GM10248 (cell line): Measurements from ENCODE around the gene SMARCB1.

Experiments
- CTCF ChIA-PET: fragments of 300-600 bp; sonication (Branson Sonifier 250); formaldehyde crosslinking; extraction: SDS; loops from one replicate; lab custom pipeline; 2021; ENCODE audit warnings: antibody characterized with exemption; lab: Yijun Ruan, JAX
- POLR2A ChIA-PET: fragments of 350-650 bp; sonication (Branson Sonifier 250); formaldehyde crosslinking; extraction: SDS; loops from one replicate; lab custom pipeline; 2020; ENCODE audit warnings: antibody characterized with exemption; lab: Yijun Ruan, JAX
- DNase-seq: peaks from one replicate; pipeline ENCODE4 v3.0.0; 2012; ENCODE audit errors: extremely low spot score
- CTCF ChIP-seq: IDR thresholded peaks from 2 replicates; pipeline ENCODE4 v1.5.1; 2012; ENCODE audit warnings: mild to moderate bottlenecking, low read depth; ENCODE audit errors: extremely low read depth, missing control alignments, control extremely low read depth

The SMARCB1 gene

GRCh38 chr22:23772649-23773473 is 13.9 kb upstream of the SMARCB1 start, which contains the start of gene MMP11:
Gene MMP11, plus strand, starts transcription at chr22:23772849. Its CDS starts 22 bp downstream, at chr22:23772871.
- DNase-seq = peak; percentile 77
- TF ChIP-seq CTCF = peak; percentile 18
- CTCF ChIA-PET = interaction anchor here (1.4 to 4.9 kb wide), 2 partner anchors 13 to 72 kb away, joined by 4 to 46 read pairs; no protein-coding TSS in a partner anchor
- POLR2A ChIA-PET = interaction anchor here (0.5 kb wide), 1 partner anchor 21 kb away, joined by 3 read pairs; no protein-coding TSS in a partner anchor

GRCh38 chr22:23773483-23774113 is 13.2 kb upstream of the SMARCB1 start:
- no peak for TF ChIP-seq CTCF

GRCh38 chr22:23774114-23774921 is 12.4 kb upstream of the SMARCB1 start:
- no peak for TF ChIP-seq CTCF
- DNase-seq = no peak
- POLR2A ChIA-PET = interaction anchor here (0.5 to 1.0 kb wide), 2 partner anchors 83 to 120 kb away, joined by 3 to 7 read pairs; partner anchors contain the start of genes MIF and SLC2A11
- CTCF ChIA-PET = interaction anchor here (1.5 to 3.3 kb wide), 4 partner anchors 55 to 120 kb away, joined by 4 to 19 read pairs (median 6); partner anchors contain the start of genes MIF and SLC2A11

More at GRCh38 chr22:23773483-23774113, 13.2 kb upstream of the SMARCB1 start:
- DNase-seq = no peak
- ChIA-PET POLR2A (no interaction called here), CTCF (interaction anchor here (3.3 kb wide), 1 partner anchor 76 kb away, joined by 19 read pairs; no protein-coding TSS in a partner anchor)

GRCh38 chr22:23774922-23775436 is 11.8 kb upstream of the SMARCB1 start:
- TF ChIP-seq CTCF = no peak
- no peak for DNase-seq
- CTCF ChIA-PET = interaction anchor here (1.5 to 3.3 kb wide), 4 partner anchors 55 to 119 kb away, joined by 4 to 19 read pairs (median 6); partner anchors contain the start of genes MIF and SLC2A11
- POLR2A ChIA-PET = interaction anchor here (0.5 to 1.0 kb wide), 2 partner anchors 83 to 119 kb away, joined by 3 to 7 read pairs; partner anchors contain the start of genes MIF and SLC2A11

GRCh38 chr22:23775779-23776375 is 10.9 kb upstream of the SMARCB1 start:
- POLR2A ChIA-PET = no interaction called here
- no peak for DNase-seq
- no peak for TF ChIP-seq CTCF
- CTCF ChIA-PET = interaction anchor here (1.5 to 3.3 kb wide), 4 partner anchors 14 to 82 kb away, joined by 4 to 19 read pairs (median 6); partner anchors contain the start of gene SLC2A11
